SK-N-MC (cell line): Measurements from ENCODE around the gene RNF123.
A peak's percentile ranks its signal among the peaks of the same experiment; 100 is the strongest.

Experiments
- DNase-seq: peaks from one replicate; pipeline ENCODE4 v3.0.0-alpha.2; 2011; ENCODE audit warnings: low read depth, low spot score
- H3K27ac ChIP-seq: fragments of 200-600 bp; sonication (generic); 2 replicates; pipeline ENCODE4 v1.5.1; 2016; ENCODE audit warnings: mixed run types
- H3K36me3 ChIP-seq: fragments of 200-600 bp; sonication (generic); 2 replicates; pipeline ENCODE4 v1.6.1; 2017; ENCODE audit warnings: antibody characterized with exemption, low read length, mixed read lengths; ENCODE audit not compliant: insufficient read depth
- H3K4me3 ChIP-seq: fragments of 200-600 bp; sonication (generic); 2 replicates; pipeline ENCODE4 v1.5.1; 2016
- H3K9ac ChIP-seq: fragments of 200-600 bp; sonication (generic); 2 replicates; pipeline ENCODE4 v1.8.0; 2017; ENCODE audit warnings: mixed run types, mixed read lengths; ENCODE audit not compliant: insufficient read length
- H3K9me3 ChIP-seq: fragments of 200-600 bp; sonication (generic); 2 replicates; pipeline ENCODE4 v1.6.1; 2017; ENCODE audit warnings: low read depth, mild to moderate bottlenecking, antibody characterized with exemption, low read length, moderate library complexity, mixed read lengths
- EZH2 ChIP-seq: fragments of 200-600 bp; sonication (generic); IDR thresholded peaks from one replicate; pipeline ENCODE4 v1.6.1; 2017; ENCODE audit warnings: antibody characterized with exemption
- FOXP2 ChIP-seq: optimal IDR thresholded peaks from 2 replicates; pipeline ENCODE3; 2011; ENCODE audit warnings: mild to moderate bottlenecking, moderate library complexity; ENCODE audit not compliant: insufficient read depth; ENCODE audit errors: extremely low read length, control extremely low read depth
- POLR2AphosphoS5 ChIP-seq: IDR thresholded peaks from 2 replicates; pipeline ENCODE4 v1.6.1; 2012; ENCODE audit warnings: mild to moderate bottlenecking, low read depth, low read length, borderline replicate concordance

Gene RNF123

DNA sequence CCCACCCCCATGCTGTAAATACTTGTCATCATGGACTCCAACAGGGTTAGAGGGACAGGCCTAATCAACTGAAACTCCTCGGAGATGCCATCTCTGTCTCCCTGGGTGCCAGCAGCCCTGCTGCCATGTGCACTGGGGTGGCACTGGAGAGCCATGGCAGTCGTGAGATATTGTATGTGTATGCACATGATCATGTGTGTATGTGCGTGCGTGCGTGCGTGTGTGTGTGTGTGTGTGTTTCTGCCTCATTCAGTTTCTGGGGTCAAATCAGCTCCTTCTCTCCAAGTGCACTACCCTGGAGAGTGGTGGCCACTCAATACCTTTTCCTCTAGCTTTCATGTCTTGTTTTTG, 18.4 kb upstream of the RNF123 start:
- no peak overlapping the region for H3K4me3 ChIP-seq
- H3K27ac ChIP-seq = no peak overlapping the region
- H3K9me3 ChIP-seq = no peaks in the 10 kb centered on the region
- DNase-seq = no peak
- no peak; the same call in 1 of the 2 replicates for TF ChIP-seq POLR2AphosphoS5
- no peak for TF ChIP-seq FOXP2
- TF ChIP-seq EZH2 = no peak
- no peak overlapping the region for H3K9ac ChIP-seq
- H3K36me3 ChIP-seq = no peaks in the 10 kb centered on the region

DNA sequence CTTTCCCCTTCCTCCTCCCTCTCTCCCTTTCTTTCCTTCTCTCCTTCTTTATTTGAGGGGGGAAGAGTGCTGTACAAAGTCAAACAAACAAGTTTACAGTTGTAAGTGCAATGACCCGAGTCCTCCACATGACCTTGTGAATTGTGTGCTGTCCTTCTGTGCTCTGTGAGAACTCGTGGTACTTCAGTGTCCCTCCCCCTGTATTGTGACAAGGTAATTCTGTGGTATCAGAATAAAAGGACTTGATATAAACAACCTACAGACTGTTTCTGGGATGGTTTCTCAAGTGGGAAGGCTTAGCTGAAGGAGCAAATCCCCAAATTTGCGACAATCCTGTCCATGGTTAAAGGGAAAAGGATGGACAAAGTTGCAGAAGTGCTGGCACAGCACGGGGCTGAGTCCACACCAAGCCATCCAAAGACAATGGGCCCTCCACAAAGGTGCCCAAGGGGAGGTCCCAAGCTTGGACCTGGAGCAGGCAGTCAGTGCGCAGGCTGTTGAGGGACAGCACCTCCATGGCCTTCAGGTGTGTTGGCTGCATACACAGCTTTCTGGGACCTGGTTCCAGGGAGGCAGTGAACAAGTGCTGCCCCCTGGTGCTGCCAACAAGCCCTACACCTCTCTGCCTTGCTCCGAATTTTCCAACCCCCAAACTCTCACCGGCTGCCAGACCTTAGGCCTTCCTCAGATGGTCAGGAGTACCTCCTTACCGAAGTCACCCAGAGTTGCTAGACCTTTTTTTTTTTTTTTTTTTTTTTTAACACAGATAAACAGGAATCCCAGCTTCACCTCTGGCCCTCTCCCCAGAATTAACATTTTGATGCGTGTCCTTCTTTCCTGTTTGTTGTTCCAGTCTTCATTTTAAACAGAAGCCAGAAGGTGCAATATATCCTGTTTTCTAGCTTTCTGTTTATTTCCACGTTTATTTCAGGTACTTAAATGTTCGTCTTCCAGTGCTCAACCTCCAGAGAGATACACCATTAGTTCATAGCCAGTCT, 17.8 kb upstream of the RNF123 start:
- no peak overlapping the region for H3K4me3 ChIP-seq
- no peak for DNase-seq
- no peaks in the 10 kb centered on the region for H3K9me3 ChIP-seq
- no peak overlapping the region for H3K9ac ChIP-seq
- H3K36me3 ChIP-seq = no peaks in the 10 kb centered on the region; the same call in 1 of the 2 replicates
- TF ChIP-seq FOXP2 (no peak), EZH2 (no peak), POLR2AphosphoS5 (no peak; the same call in 1 of the 2 replicates)
- H3K27ac ChIP-seq = no peak overlapping the region

DNA sequence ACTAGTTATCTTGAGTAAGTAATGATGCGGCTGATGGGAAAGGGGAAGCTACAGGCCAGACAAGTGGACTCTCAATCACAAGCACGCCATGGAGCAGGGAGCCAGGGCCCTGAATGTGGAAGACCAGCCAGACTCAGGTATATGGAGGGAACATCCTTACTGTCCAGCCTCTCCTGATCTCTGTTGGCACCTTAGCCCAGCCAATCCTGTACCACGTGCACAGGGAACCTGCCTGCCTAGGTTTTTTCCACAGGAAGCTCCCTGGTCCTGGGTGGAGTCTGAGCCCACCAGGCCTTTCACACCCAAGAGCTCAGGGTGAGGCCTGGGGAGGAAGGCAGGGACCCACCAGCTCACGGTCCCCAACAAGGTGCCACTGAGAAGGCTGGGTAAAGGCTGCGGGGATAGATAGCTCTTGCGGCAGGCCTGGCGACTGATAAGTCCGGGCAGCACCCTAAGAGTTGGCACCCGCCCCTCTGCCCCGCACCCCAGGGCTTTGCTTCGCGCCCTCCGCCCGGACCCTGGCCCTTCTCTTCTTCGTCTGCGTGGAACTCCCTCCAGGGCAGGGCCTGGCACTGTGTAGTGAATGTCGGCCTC, 16.1 kb upstream of the RNF123 start:
- TF ChIP-seq POLR2AphosphoS5 = no peak
- no peak for TF ChIP-seq FOXP2
- TF ChIP-seq EZH2 = no peak
- Histone ChIP-seq H3K4me3 (peak overlapping the region; percentile 79), H3K9me3 (no peaks in the 10 kb centered on the region), H3K36me3 (no peaks in the 10 kb centered on the region; the same call in 1 of the 2 replicates), H3K27ac (peak overlapping the region; percentile 60; the same call in 1 of the 2 replicates), H3K9ac (peak overlapping the region; percentile 69)
- no peak for DNase-seq

DNA sequence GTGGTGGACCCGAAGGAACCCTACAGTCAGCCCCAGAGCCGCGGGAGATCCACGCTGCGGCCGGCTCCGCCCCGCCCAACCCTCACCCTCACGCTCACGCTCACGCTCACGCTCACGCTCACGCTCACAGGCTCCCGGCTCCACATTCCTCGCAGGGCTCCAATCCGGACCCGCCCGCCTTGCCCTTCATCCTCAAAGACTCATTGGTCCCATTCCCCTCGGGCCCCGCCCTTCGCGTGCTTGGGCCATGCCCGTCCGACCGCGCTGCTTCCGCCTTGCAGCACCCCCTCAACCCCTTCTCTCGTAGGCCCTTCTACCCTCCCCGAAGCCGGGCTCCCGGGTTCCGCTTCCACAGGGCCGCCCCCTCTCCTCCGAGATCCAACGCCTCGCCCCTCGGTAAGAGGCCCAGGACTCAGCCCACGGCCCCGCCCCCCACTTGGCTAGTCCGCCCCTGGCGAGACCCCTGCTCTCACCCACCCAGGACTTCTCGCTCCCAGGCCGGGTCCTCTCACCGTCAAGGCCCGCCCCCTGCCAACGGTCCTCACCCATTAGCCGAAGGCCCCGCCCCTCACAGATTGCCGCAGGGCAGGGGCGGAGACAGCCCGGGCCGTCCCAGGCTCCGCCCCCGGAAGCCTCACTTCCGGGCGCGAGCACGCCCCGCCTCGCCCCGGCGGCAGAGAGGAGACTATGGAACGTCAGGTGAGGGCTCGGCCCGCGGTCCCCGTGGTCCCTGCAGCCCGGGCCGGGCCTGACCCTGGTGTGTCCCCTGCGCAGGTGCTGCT, 15.5 kb upstream of the RNF123 start, which contains the start of gene APEH:
TSS of gene APEH (plus strand) at position 637 of the 782 bp plus-strand sequence. CDS start at position 688, 51 bp downstream.
- Histone ChIP-seq H3K36me3 (no peaks in the 10 kb centered on the region; the same call in 1 of the 2 replicates), H3K9ac (peak within 1 kb of the TSS; percentile 78), H3K9me3 (no peaks in the 10 kb centered on the region), H3K4me3 (peak within 1 kb of the TSS; percentile 79), H3K27ac (peak within 1 kb of the TSS; percentile 85)
- TF ChIP-seq POLR2AphosphoS5 (peak; percentile 77), EZH2 (no peak), FOXP2 (no peak)
- peak; percentile 66 for DNase-seq

DNA sequence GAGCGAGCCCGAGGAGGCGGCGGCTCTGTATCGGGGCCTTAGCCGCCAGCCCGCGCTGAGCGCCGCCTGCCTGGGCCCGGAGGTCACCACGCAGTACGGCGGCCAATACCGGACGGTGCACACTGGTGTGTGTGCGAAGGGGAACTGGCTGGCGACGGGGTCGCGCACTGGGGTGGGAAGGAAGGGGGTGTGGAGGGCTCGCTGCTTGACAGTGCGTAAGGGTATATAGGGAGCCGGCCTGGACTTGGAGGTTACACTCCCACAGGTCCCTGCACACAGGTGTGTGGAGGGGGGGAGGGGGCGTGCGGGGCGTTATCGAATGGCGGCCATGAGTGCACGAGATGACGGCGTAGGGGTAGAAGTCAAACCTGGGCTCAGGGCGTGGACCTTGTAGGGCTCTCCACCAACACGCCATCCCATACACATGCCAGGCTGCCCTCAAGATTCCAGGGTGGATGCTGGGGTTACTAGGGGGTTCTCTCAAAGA, 14.8 kb upstream of the RNF123 start:
- Histone ChIP-seq H3K9ac (peak overlapping the region; percentile 69), H3K36me3 (no peaks in the 10 kb centered on the region; the same call in 1 of the 2 replicates), H3K4me3 (peak overlapping the region; percentile 79), H3K27ac (no peak overlapping the region), H3K9me3 (no peaks in the 10 kb centered on the region)
- no peak for DNase-seq
- no peak for TF ChIP-seq POLR2AphosphoS5
- no peak for TF ChIP-seq EZH2
- no peak for TF ChIP-seq FOXP2

DNA sequence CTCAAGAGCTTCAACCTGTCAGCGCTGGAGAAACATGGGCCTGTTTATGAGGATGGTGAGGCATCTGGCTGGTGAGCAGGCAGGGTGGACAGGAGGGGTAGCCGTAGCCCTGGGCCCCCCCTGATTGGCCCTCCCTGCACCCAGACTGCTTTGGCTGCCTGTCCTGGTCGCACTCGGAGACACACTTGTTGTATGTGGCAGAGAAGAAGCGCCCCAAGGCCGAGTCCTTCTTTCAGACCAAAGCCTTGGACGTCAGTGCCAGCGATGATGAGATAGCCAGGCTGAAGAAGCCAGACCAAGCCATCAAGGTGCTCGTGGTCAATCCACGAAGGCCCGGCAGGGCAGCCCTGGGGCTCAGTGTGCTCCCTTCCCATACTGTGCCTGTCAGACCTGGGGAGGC, 13.4 kb upstream of the RNF123 start:
- H3K9ac ChIP-seq = no peak overlapping the region
- DNase-seq = no peak
- H3K27ac ChIP-seq = no peak overlapping the region
- H3K9me3 ChIP-seq = no peaks in the 10 kb centered on the region
- no peak for TF ChIP-seq EZH2
- no peak for TF ChIP-seq FOXP2
- no peak for TF ChIP-seq POLR2AphosphoS5
- H3K36me3 ChIP-seq = no peaks in the 10 kb centered on the region; the same call in 1 of the 2 replicates
- H3K4me3 ChIP-seq = no peak overlapping the region

DNA sequence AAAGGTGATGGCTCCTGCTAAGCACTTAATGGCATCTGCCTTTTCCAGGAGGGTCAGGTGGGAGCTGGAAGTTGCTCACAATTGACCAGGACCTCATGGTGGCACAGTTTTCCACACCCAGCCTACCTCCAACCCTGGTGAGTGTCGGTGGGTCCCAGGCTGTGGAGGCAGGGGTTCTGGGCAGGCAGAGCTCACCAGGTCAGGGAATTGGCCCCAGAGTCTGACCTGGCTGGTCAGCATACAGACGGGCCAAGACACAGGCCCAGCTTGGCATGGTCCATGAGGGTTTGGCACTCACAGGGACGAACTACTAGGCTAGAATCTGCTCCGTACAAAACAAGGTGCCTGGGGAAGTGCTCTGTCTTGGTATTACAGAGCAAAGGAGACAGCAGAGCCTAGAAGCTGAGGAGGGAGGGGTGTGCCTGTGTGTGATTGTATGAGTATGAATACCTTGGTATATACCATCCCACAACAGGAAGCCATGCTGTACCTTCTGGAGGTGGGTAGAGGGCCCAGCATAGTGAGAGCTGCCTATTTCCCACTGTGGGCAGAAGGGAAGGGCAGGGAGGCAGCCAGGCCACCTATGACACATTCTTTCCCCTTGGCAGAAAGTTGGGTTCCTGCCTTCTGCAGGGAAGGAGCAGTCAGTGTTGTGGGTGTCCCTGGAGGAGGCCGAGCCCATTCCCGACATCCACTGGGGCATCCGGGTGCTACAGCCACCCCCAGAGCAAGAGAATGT, 8.7 kb upstream of the RNF123 start:
- Histone ChIP-seq H3K36me3 (no peaks in the 10 kb centered on the region; the same call in 1 of the 2 replicates), H3K27ac (no peak overlapping the region)
- no peak for TF ChIP-seq FOXP2
- no peak for TF ChIP-seq POLR2AphosphoS5
- no peak for TF ChIP-seq EZH2

More for the DNA sequence above, 8.7 kb upstream of the RNF123 start:
- DNase-seq = no peak
- Histone ChIP-seq H3K9ac (no peak overlapping the region), H3K9me3 (no peaks in the 10 kb centered on the region), H3K4me3 (no peak overlapping the region)
